Chondrocyte (in vitro differentiated cells): ENCODE data around the gene TGFA. TPM values are rescaled to one million over a fixed set of nuclear protein-coding genes. Genes with fewer than 3 reads are reported as not detected.
"Not testable (repeated sequence)": the region's sequence is repeated elsewhere in the genome, so short reads cannot be mapped to it uniquely, and the experiment has no call there.

Experiments
- DNase-seq: peaks from one replicate; pipeline ENCODE4 v3.0.0; 2021; ENCODE audit warnings: mixed read lengths, low spot score
- H3K27ac Mint-ChIP-seq: one replicate; pipeline ENCODE4 v1.8.0; 2021; ENCODE audit warnings: mild to moderate bottlenecking, moderate library complexity, mixed read lengths; ENCODE audit not compliant: unreplicated experiment
- H3K27me3 Mint-ChIP-seq: 2 replicates; pipeline ENCODE4 v1.8.0; 2021; ENCODE audit warnings: low read depth, mixed read lengths
- H3K36me3 Mint-ChIP-seq: 2 replicates; pipeline ENCODE4 v1.8.0; 2021; ENCODE audit warnings: low read depth, mixed read lengths
- H3K4me1 Mint-ChIP-seq: 2 replicates; pipeline ENCODE4 v1.8.0; 2021; ENCODE audit warnings: low read depth, mild to moderate bottlenecking, mixed read lengths
- H3K4me3 Mint-ChIP-seq: one replicate; pipeline ENCODE4 v1.8.0; 2021; ENCODE audit warnings: mild to moderate bottlenecking, moderate library complexity, mixed read lengths; ENCODE audit not compliant: unreplicated experiment
- H3K9me3 Mint-ChIP-seq: 2 replicates; pipeline ENCODE4 v1.8.0; 2021; ENCODE audit warnings: low read depth, mixed read lengths
- CTCF ChIP-seq: fragments of 200-600 bp; sonication (generic); IDR thresholded peaks from 2 replicates; pipeline ENCODE4 v1.5.0; 2021; ENCODE audit warnings: antibody characterized with exemption, mild to moderate bottlenecking, moderate library complexity
- total RNA-seq: library from RNA; stranded (reverse); gene quantifications from 3 replicates; pipeline ENCODE4 v1.2.1, GENCODE V29; 2021

TGFA gene
- total RNA-seq, 1 donor from 2014 or later = 0.25 TPM

- Mint-ChIP-seq H3K36me3 (no peaks in the 10 kb centered on the region), H3K27ac (no peak overlapping the region), H3K4me1 (no peaks in the 10 kb centered on the region), H3K9me3 (no peaks in the 10 kb centered on the region), H3K27me3 (peaks cover 23% of the 10 kb centered on the region), H3K4me3 (no peak overlapping the region)
- no peak for TF ChIP-seq CTCF
- no peak for DNase-seq
These were observed 84.2 kb downstream of the TGFA start for GRCh38 chr2:70469435-70469834.

GRCh38 chr2:70468878-70469277 is 84.7 kb downstream of the TGFA start:
- DNase-seq = no peak
- H3K36me3 Mint-ChIP-seq = no peaks in the 10 kb centered on the region

GRCh38 chr2:70467831-70468779 is 85.5 kb downstream of the TGFA start:
- no peak for DNase-seq
- no peaks in the 10 kb centered on the region for H3K4me1 Mint-ChIP-seq
- H3K36me3 Mint-ChIP-seq = no peaks in the 10 kb centered on the region
- no peak overlapping the region for H3K27ac Mint-ChIP-seq
- H3K4me3 Mint-ChIP-seq = no peak overlapping the region
- no peak for TF ChIP-seq CTCF
- H3K27me3 Mint-ChIP-seq = peaks cover 13% of the 10 kb centered on the region
- no peaks in the 10 kb centered on the region for H3K9me3 Mint-ChIP-seq

More at GRCh38 chr2:70468878-70469277, 84.7 kb downstream of the TGFA start:
- Mint-ChIP-seq H3K27ac (no peak overlapping the region), H3K27me3 (peaks cover 18% of the 10 kb centered on the region), H3K4me1 (no peaks in the 10 kb centered on the region), H3K9me3 (no peaks in the 10 kb centered on the region), H3K4me3 (no peak overlapping the region)
- no peak for TF ChIP-seq CTCF

GRCh38 chr2:70467237-70467636 is 86.4 kb downstream of the TGFA start:
- Mint-ChIP-seq H3K27me3 (peaks cover 7% of the 10 kb centered on the region), H3K36me3 (no peaks in the 10 kb centered on the region), H3K27ac (no peak overlapping the region), H3K4me1 (peaks cover under 1% of the 10 kb centered on the region), H3K4me3 (no peak overlapping the region), H3K9me3 (no peaks in the 10 kb centered on the region)
- no peak for DNase-seq
- no peak for TF ChIP-seq CTCF

- not testable (repeated sequence) for DNase-seq, H3K9me3 Mint-ChIP-seq, H3K4me1 Mint-ChIP-seq, H3K27me3 Mint-ChIP-seq, H3K36me3 Mint-ChIP-seq, H3K27ac Mint-ChIP-seq, H3K4me3 Mint-ChIP-seq
These were observed 87.0 kb downstream of the TGFA start for GRCh38 chr2:70466647-70467046.
